GM23338 (cell line): ENCODE data around the gene ALOX5AP. TPM values are rescaled to one million over a fixed set of nuclear protein-coding genes. Genes with fewer than 3 reads are reported as not detected.

ENCODE experiments used
- ATAC-seq: fragments of 200-7000 bp; cut with Tn5 transposase; 3 replicates; pipeline ENCODE4 v1.9.1; 2020
- DNase-seq: peaks from one replicate; pipeline ENCODE4 v3.0.0-alpha.2; 2015; ENCODE audit warnings: low spot score
- H2AFZ ChIP-seq: fragments of 200-600 bp; sonication (generic); 2 replicates; pipeline ENCODE4 v1.8.0; 2016; ENCODE audit warnings: antibody characterized with exemption, mild to moderate bottlenecking, moderate library complexity
- H3F3A ChIP-seq: fragments of 200-600 bp; sonication (generic); replicated peaks from 2 replicates; pipeline ENCODE4 v1.8.0; 2017; ENCODE audit warnings: antibody characterized with exemption, mixed run types, low read depth
- H3K27ac ChIP-seq: fragments of 200-600 bp; sonication (generic); 2 replicates; pipeline ENCODE4 v1.6.1; 2016; ENCODE audit warnings: low read depth
- H3K27me3 ChIP-seq: fragments of 200-600 bp; sonication (generic); 2 replicates; pipeline ENCODE4 v1.8.0; 2016; ENCODE audit warnings: mild to moderate bottlenecking, mixed run types, moderate library complexity; ENCODE audit not compliant: insufficient read depth
- H3K36me3 ChIP-seq: fragments of 200-600 bp; sonication (generic); 2 replicates; pipeline ENCODE4 v1.8.0; 2016; ENCODE audit warnings: mild to moderate bottlenecking; ENCODE audit not compliant: insufficient read depth
- H3K4me1 ChIP-seq: fragments of 200-600 bp; sonication (generic); 2 replicates; pipeline ENCODE4 v1.8.0; 2016; ENCODE audit warnings: mild to moderate bottlenecking, moderate library complexity; ENCODE audit not compliant: insufficient read depth
- H3K4me2 ChIP-seq: fragments of 200-600 bp; sonication (generic); 2 replicates; pipeline ENCODE4 v1.7.1; 2017; ENCODE audit warnings: mixed run types
- H3K4me3 ChIP-seq: fragments of 200-600 bp; sonication (generic); 2 replicates; pipeline ENCODE4 v1.6.1; 2016; ENCODE audit warnings: mixed run types
- H3K79me2 ChIP-seq: fragments of 200-600 bp; sonication (generic); replicated peaks from 2 replicates; pipeline ENCODE4 v1.8.0; 2017; ENCODE audit warnings: mild to moderate bottlenecking; ENCODE audit not compliant: insufficient read depth
- H3K9me2 ChIP-seq: fragments of 200-600 bp; sonication (generic); 2 replicates; pipeline ENCODE4 v1.8.0; 2017; ENCODE audit not compliant: insufficient read depth
- H4K20me1 ChIP-seq: fragments of 200-600 bp; sonication (generic); replicated peaks from 2 replicates; pipeline ENCODE4 v1.8.0; 2017; ENCODE audit warnings: mild to moderate bottlenecking; ENCODE audit not compliant: insufficient read depth
- H3K27ac Mint-ChIP-seq: 2 replicates; pipeline ENCODE4 v1.8.0; 2020; ENCODE audit warnings: inconsistent platforms, mild to moderate bottlenecking, moderate library complexity, mixed read lengths
- H3K27me3 Mint-ChIP-seq: 3 replicates; pipeline ENCODE4 v1.8.0; 2022; ENCODE audit warnings: low read depth, mild to moderate bottlenecking, moderate library complexity, mixed read lengths, inconsistent platforms; ENCODE audit not compliant: insufficient read depth, poor library complexity
- H3K36me3 Mint-ChIP-seq: 3 replicates; pipeline ENCODE4 v1.8.0; 2021; ENCODE audit warnings: low read depth, mild to moderate bottlenecking, inconsistent platforms, moderate library complexity, mixed read lengths
- H3K4me1 Mint-ChIP-seq: 3 replicates; pipeline ENCODE4 v1.8.0; 2020; ENCODE audit warnings: mild to moderate bottlenecking, inconsistent platforms, mixed read lengths
- H3K4me3 Mint-ChIP-seq: 3 replicates; pipeline ENCODE4 v1.8.0; 2021; ENCODE audit warnings: moderate library complexity, mild to moderate bottlenecking, inconsistent platforms, mixed read lengths
- H3K9me3 Mint-ChIP-seq: 3 replicates; pipeline ENCODE4 v1.8.0; 2020; ENCODE audit warnings: moderate library complexity, mild to moderate bottlenecking, inconsistent platforms, mixed read lengths
- CREB1 ChIP-seq: fragments of 250-450 bp; sonication (Bioruptor Pico); IDR thresholded peaks from 2 replicates; pipeline ENCODE4 v1.5.0; 2020; ENCODE audit warnings: low read depth, mild to moderate bottlenecking, moderate library complexity
- CTCF ChIP-seq, 2 experiments: fragments of 200-600 bp in 1 of 2; sonication (generic) in 1 of 2; conservative IDR thresholded peaks; 2 replicates each; pipeline versions ENCODE4 v1.5.1 to v1.6.1; 2016 to 2017; ENCODE audit warnings: antibody characterized with exemption in 2 of 2, low read depth in 2 of 2, mild to moderate bottlenecking in 2 of 2, moderate library complexity in 1 of 2
- EZH2 ChIP-seq: fragments of 200-600 bp; sonication (generic); IDR thresholded peaks from one replicate; pipeline ENCODE4 v1.8.0; 2017; ENCODE audit warnings: antibody characterized with exemption, mild to moderate bottlenecking, low read depth; ENCODE audit not compliant: unreplicated experiment
- EZH2phosphoT487 ChIP-seq: fragments of 200-600 bp; sonication (generic); IDR thresholded peaks from one replicate; pipeline ENCODE4 v1.8.1; 2018; ENCODE audit warnings: antibody characterized with exemption; ENCODE audit not compliant: unreplicated experiment
- JUNB ChIP-seq: IDR thresholded peaks from one replicate; pipeline ENCODE4 v1.6.1; 2016; ENCODE audit warnings: antibody characterized with exemption; ENCODE audit not compliant: unreplicated experiment
- NANOG ChIP-seq: IDR thresholded peaks from 2 replicates; pipeline ENCODE4 v1.6.1; 2016; ENCODE audit warnings: antibody characterized with exemption, borderline replicate concordance
- POLR2AphosphoS5 ChIP-seq: IDR thresholded peaks from 2 replicates; pipeline ENCODE4 v1.6.1; 2016; ENCODE audit warnings: antibody characterized with exemption, low read depth
- REST ChIP-seq: IDR thresholded peaks from one replicate; pipeline ENCODE4 v1.6.1; 2018; ENCODE audit warnings: antibody characterized with exemption; ENCODE audit not compliant: unreplicated experiment
- STAT1 ChIP-seq: IDR thresholded peaks from one replicate; pipeline ENCODE4 v1.6.1; 2016; ENCODE audit warnings: antibody characterized with exemption; ENCODE audit not compliant: unreplicated experiment
- ZNF114 ChIP-seq: fragments of 250-450 bp; sonication (Bioruptor Pico); IDR thresholded peaks from 2 replicates; pipeline ENCODE4 v1.5.0; 2020; ENCODE audit warnings: mild to moderate bottlenecking, moderate library complexity
- ZNF331 ChIP-seq: fragments of 250-450 bp; sonication (Bioruptor Pico); IDR thresholded peaks from 2 replicates; pipeline ENCODE4 v1.5.0; 2020; ENCODE audit warnings: low read depth, mild to moderate bottlenecking, moderate library complexity
- ZNF462 ChIP-seq: fragments of 250-450 bp; sonication (Bioruptor Pico); IDR thresholded peaks from 2 replicates; pipeline ENCODE4 v1.5.0; 2020; ENCODE audit warnings: mild to moderate bottlenecking, moderate library complexity
- polyA plus RNA-seq: library from polyadenylated mRNA; unstranded; fragments of >200 nt; fragmentation: Nextera tagmentation; extraction: Ambion mirVana; gene quantifications from 2 replicates; pipeline ENCODE4 v1.2.1, GENCODE V29; 2016
- total RNA-seq: library from RNA; depleted of rRNA; stranded (reverse); fragments of >200 nt; shearing (Covaris generic); gene quantifications from 2 replicates; pipeline ENCODE4 v1.2.3, GENCODE V29; 2014
- TF ChIP-seq, protein P1 (sequence below): IDR thresholded peaks from 2 replicates; pipeline ENCODE4 v1.6.1; 2016; ENCODE audit warnings: antibody characterized with exemption

The ALOX5AP gene
- total and polyA plus RNA-seq, 2 experiments from 2014 or later, result 0.23 TPM; not detected in 1

DNA sequence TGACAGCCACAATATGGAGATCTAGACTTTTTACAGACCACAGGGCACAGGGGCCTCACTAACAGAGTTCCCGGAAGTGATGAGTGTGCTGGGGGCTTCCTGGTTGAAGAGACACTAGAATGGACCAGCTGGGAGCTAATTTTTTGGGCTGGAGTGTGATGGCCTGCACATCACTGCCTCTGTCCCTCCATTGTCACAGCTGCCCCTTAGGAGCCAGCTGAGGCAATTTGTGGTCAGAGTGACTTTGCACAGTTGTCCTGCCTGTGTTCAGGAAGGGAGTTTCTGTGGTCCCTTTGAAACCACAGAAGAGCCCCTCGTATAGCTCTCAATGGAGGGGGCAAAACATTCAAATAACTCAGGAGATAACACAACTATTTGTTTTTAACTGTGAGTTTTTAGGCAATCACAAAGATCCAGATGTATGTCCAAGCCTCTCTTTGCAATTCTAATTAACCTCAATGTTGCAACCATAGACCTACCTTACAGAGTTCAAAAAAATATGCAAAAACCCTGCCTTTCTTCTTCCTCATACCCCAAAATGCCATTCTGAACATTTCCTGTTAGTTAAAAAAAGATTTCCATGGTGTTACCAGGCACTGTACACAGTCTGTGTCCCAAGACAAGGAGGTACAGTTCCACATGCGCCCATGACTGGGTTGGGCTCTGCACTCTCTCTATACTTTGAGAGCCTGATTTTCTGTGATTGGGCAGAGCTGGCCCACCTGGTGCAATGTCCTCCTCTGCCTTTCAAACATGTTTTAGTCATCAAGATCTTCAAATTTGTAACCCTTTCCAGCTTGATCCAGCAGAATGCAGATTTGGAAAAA, 2.4 kb downstream of the ALOX5AP start:
- ATAC-seq (no peak), DNase-seq (no peak)
- Histone ChIP-seq H4K20me1 (no peaks in the 10 kb centered on the region), H3F3A (no peaks in the 10 kb centered on the region), H3K27ac (no peak overlapping the region), H3K4me2 (no peak overlapping the region), H3K4me3 (no peak overlapping the region), H2AFZ (peak overlapping the region; percentile 91), H3K36me3 (no peaks in the 10 kb centered on the region), H3K9me2 (no peaks in the 10 kb centered on the region), H3K4me1 (peaks cover 4% of the 10 kb centered on the region; the same call in 1 of the 2 replicates), H3K27me3 (no peaks in the 10 kb centered on the region), H3K79me2 (no peaks in the 10 kb centered on the region)
- Mint-ChIP-seq H3K4me1 (peaks cover 17% of the 10 kb centered on the region), H3K27ac (no peak overlapping the region; the same call in 1 of the 2 replicates), H3K9me3 (no peaks in the 10 kb centered on the region), H3K36me3 (no peaks in the 10 kb centered on the region), H3K27me3 (peaks cover 1% of the 10 kb centered on the region), H3K4me3 (no peak overlapping the region)
- no peak for TF ChIP-seq JUNB
- no peak for TF ChIP-seq CREB1 (CRISPR knock-in tag)
- TF ChIP-seq REST, result no peak
- TF ChIP-seq, protein P1, sequence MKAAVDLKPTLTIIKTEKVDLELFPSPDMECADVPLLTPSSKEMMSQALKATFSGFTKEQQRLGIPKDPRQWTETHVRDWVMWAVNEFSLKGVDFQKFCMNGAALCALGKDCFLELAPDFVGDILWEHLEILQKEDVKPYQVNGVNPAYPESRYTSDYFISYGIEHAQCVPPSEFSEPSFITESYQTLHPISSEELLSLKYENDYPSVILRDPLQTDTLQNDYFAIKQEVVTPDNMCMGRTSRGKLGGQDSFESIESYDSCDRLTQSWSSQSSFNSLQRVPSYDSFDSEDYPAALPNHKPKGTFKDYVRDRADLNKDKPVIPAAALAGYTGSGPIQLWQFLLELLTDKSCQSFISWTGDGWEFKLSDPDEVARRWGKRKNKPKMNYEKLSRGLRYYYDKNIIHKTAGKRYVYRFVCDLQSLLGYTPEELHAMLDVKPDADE, result no peak
- no peak for TF ChIP-seq EZH2phosphoT487
- TF ChIP-seq ZNF114 (CRISPR knock-in tag), result no peak
- no peak for TF ChIP-seq EZH2
- no peak for TF ChIP-seq POLR2AphosphoS5
- TF ChIP-seq CTCF (conservative IDR thresholded peaks at IDR 0.05; ENCODE audit: low read depth in 2 of 2), result no peak
- no peak for TF ChIP-seq NANOG
- TF ChIP-seq STAT1, result no peak
- TF ChIP-seq ZNF462 (CRISPR knock-in tag), result no peak
- TF ChIP-seq ZNF331 (CRISPR knock-in tag), result no peak
